HG03457 (cell line): ENCODE measurements around the gene GABRB2.
"Not testable (repeated sequence)": the region's sequence is repeated elsewhere in the genome, so short reads cannot be mapped to it uniquely, and the experiment has no call there.

ENCODE experiments used
- ATAC-seq: cut with Tn5 transposase; IDR thresholded peaks from one replicate; pipeline ENCODE4 v1.9.1; 2021; ENCODE audit warnings: moderate number of reproducible peaks; ENCODE audit not compliant: unreplicated experiment

GABRB2 gene

GRCh38 chr5:161305601-161306000 lies 240.9 kb downstream of the GABRB2 start:
- no peak for ATAC-seq

GRCh38 chr5:161302559-161302958 lies 244.0 kb downstream of the GABRB2 start:
- no peak for ATAC-seq

- ATAC-seq: no peak
These were observed 244.9 kb downstream of the GABRB2 start for GRCh38 chr5:161301586-161301985.

GRCh38 chr5:161299053-161299452 lies 247.5 kb downstream of the GABRB2 start:
- peak; percentile 77 for ATAC-seq

GRCh38 chr5:161297388-161297787 lies 249.1 kb downstream of the GABRB2 start:
- not testable (repeated sequence) for ATAC-seq

GRCh38 chr5:161295721-161296250 lies 250.7 kb downstream of the GABRB2 start:
- ATAC-seq: no peak

- ATAC-seq: no peak
These were observed 258.5 kb downstream of the GABRB2 start for GRCh38 chr5:161288071-161288470.

GRCh38 chr5:161287436-161287835 lies 259.1 kb downstream of the GABRB2 start:
- no peak for ATAC-seq

GRCh38 chr5:161286066-161286655 lies 260.4 kb downstream of the GABRB2 start:
- ATAC-seq: peak; percentile 87

- no peak for ATAC-seq
These were observed 262.1 kb downstream of the GABRB2 start for GRCh38 chr5:161284445-161284844.

GRCh38 chr5:161283296-161283695 lies 263.2 kb downstream of the GABRB2 start:
- no peak for ATAC-seq

- no peak for ATAC-seq
These were observed 267.5 kb downstream of the GABRB2 start for GRCh38 chr5:161278739-161279660.

GRCh38 chr5:161277011-161277410 lies 269.5 kb downstream of the GABRB2 start:
- no peak for ATAC-seq

- no peak for ATAC-seq
These were observed 271.6 kb downstream of the GABRB2 start for GRCh38 chr5:161274951-161275350.

GRCh38 chr5:161273410-161273809 lies 273.1 kb downstream of the GABRB2 start:
- ATAC-seq: no peak

GRCh38 chr5:161271816-161272215 lies 274.7 kb downstream of the GABRB2 start:
- no peak for ATAC-seq

GRCh38 chr5:161269125-161269524 lies 277.4 kb downstream of the GABRB2 start:
- ATAC-seq: no peak

- ATAC-seq: no peak
These were observed 279.6 kb downstream of the GABRB2 start for GRCh38 chr5:161266954-161267353.

- ATAC-seq: no peak
These were observed 281.5 kb downstream of the GABRB2 start for GRCh38 chr5:161265006-161265405.

GRCh38 chr5:161263191-161263590 lies 283.3 kb downstream of the GABRB2 start:
- ATAC-seq: no peak

- peak; percentile 55 for ATAC-seq
These were observed 284.7 kb downstream of the GABRB2 start for GRCh38 chr5:161261668-161262323.
